ENCODE measurements around the gene ANGPTL4. TPM values are rescaled to one million over a fixed set of nuclear protein-coding genes. Genes with fewer than 3 reads are reported as not detected.

ANGPTL4 gene
- total and polyA plus RNA-seq, 2 experiments from 2014 or later, result 1.9 to 2.2 TPM

DNA sequence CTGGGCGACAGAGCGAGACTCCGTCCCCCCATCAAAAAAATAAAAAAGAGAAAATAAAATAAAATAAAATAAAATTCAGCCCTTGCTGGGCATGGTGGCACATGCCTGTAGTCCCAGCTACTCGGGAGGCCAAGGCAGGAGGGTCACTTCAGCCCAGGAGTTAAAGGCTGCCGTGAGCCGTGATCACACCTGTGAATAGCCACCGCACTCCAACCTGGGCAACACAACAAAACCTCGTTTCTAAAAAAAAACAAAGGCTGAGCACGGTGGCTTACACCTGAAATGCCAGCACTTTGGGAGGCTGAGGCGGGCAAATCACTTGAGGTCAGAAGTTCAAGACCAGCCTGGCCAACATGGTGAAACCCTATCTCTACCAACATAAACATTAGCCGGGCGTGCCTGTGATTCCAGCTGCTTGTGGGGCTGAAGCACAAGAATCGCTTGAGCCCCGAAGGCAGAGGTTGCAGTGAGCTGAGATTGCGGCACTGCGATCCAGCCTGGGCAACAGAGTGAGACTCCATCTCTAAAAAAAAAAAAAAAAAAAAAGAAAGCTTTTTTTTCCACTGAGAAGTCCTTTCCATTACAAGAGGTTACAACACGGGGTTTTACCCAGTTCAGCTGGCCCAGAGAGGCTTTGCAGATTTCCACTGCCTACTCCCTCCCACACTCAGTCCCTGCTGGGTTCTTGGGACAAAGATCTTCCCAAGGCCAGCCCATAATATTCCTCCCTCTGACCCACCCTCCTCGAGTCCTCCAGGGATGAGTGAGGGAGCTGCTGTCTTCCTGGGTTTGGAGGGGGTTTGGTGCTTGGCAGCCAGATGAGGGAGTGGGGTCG is 6.4 kb downstream of the ANGPTL4 start (continued):
- TF ChIP-seq, protein P1, sequence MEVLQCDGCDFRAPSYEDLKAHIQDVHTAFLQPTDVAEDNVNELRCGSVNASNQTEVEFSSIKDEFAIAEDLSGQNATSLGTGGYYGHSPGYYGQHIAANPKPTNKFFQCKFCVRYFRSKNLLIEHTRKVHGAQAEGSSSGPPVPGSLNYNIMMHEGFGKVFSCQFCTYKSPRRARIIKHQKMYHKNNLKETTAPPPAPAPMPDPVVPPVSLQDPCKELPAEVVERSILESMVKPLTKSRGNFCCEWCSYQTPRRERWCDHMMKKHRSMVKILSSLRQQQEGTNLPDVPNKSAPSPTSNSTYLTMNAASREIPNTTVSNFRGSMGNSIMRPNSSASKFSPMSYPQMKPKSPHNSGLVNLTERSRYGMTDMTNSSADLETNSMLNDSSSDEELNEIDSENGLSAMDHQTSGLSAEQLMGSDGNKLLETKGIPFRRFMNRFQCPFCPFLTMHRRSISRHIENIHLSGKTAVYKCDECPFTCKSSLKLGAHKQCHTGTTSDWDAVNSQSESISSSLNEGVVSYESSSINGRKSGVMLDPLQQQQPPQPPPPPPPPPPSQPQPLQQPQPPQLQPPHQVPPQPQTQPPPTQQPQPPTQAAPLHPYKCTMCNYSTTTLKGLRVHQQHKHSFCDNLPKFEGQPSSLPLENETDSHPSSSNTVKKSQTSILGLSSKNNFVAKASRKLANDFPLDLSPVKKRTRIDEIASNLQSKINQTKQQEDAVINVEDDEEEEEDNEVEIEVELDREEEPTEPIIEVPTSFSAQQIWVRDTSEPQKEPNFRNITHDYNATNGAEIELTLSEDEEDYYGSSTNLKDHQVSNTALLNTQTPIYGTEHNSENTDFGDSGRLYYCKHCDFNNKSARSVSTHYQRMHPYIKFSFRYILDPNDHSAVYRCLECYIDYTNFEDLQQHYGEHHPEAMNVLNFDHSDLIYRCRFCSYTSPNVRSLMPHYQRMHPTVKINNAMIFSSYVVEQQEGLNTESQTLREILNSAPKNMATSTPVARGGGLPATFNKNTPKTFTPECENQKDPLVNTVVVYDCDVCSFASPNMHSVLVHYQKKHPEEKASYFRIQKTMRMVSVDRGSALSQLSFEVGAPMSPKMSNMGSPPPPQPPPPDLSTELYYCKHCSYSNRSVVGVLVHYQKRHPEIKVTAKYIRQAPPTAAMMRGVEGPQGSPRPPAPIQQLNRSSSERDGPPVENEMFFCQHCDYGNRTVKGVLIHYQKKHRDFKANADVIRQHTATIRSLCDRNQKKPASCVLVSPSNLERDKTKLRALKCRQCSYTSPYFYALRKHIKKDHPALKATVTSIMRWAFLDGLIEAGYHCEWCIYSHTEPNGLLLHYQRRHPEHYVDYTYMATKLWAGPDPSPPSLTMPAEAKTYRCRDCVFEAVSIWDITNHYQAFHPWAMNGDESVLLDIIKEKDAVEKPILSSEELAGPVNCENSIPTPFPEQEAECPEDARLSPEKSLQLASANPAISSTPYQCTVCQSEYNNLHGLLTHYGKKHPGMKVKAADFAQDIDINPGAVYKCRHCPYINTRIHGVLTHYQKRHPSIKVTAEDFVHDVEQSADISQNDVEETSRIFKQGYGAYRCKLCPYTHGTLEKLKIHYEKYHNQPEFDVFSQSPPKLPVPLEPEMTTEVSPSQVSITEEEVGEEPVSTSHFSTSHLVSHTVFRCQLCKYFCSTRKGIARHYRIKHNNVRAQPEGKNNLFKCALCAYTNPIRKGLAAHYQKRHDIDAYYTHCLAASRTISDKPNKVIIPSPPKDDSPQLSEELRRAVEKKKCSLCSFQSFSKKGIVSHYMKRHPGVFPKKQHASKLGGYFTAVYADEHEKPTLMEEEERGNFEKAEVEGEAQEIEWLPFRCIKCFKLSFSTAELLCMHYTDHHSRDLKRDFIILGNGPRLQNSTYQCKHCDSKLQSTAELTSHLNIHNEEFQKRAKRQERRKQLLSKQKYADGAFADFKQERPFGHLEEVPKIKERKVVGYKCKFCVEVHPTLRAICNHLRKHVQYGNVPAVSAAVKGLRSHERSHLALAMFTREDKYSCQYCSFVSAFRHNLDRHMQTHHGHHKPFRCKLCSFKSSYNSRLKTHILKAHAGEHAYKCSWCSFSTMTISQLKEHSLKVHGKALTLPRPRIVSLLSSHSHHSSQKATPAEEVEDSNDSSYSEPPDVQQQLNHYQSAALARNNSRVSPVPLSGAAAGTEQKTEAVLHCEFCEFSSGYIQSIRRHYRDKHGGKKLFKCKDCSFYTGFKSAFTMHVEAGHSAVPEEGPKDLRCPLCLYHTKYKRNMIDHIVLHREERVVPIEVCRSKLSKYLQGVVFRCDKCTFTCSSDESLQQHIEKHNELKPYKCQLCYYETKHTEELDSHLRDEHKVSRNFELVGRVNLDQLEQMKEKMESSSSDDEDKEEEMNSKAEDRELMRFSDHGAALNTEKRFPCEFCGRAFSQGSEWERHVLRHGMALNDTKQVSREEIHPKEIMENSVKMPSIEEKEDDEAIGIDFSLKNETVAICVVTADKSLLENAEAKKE (CRISPR knock-in tag; IDR thresholded peaks at IDR 0.05), result no peak
- TF ChIP-seq NANOG (IDR thresholded peaks at IDR 0.05; ENCODE audit: borderline replicate concordance) (no peak), ZNF331 (CRISPR knock-in tag; IDR thresholded peaks at IDR 0.05; ENCODE audit: low read depth) (no peak), JUNB (IDR thresholded peaks at IDR 0.05; ENCODE audit: unreplicated experiment) (no peak), CREB1 (CRISPR knock-in tag; IDR thresholded peaks at IDR 0.05; ENCODE audit: low read depth) (no peak), ZNF114 (CRISPR knock-in tag; IDR thresholded peaks at IDR 0.05) (no peak), POLR2AphosphoS5 (IDR thresholded peaks at IDR 0.05; ENCODE audit: low read depth) (no peak), STAT1 (IDR thresholded peaks at IDR 0.05; ENCODE audit: unreplicated experiment) (no peak)
- TF ChIP-seq, protein P2, sequence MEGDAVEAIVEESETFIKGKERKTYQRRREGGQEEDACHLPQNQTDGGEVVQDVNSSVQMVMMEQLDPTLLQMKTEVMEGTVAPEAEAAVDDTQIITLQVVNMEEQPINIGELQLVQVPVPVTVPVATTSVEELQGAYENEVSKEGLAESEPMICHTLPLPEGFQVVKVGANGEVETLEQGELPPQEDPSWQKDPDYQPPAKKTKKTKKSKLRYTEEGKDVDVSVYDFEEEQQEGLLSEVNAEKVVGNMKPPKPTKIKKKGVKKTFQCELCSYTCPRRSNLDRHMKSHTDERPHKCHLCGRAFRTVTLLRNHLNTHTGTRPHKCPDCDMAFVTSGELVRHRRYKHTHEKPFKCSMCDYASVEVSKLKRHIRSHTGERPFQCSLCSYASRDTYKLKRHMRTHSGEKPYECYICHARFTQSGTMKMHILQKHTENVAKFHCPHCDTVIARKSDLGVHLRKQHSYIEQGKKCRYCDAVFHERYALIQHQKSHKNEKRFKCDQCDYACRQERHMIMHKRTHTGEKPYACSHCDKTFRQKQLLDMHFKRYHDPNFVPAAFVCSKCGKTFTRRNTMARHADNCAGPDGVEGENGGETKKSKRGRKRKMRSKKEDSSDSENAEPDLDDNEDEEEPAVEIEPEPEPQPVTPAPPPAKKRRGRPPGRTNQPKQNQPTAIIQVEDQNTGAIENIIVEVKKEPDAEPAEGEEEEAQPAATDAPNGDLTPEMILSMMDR (conservative IDR thresholded peaks at IDR 0.05; ENCODE audit: low read depth in 2 of 2), result no peak
- TF ChIP-seq, protein P3, sequence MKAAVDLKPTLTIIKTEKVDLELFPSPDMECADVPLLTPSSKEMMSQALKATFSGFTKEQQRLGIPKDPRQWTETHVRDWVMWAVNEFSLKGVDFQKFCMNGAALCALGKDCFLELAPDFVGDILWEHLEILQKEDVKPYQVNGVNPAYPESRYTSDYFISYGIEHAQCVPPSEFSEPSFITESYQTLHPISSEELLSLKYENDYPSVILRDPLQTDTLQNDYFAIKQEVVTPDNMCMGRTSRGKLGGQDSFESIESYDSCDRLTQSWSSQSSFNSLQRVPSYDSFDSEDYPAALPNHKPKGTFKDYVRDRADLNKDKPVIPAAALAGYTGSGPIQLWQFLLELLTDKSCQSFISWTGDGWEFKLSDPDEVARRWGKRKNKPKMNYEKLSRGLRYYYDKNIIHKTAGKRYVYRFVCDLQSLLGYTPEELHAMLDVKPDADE (IDR thresholded peaks at IDR 0.05), result no peak

Measured in GM23338 (cell line).